Breast epithelium (tissue), 3 donors: ENCODE results near the gene LILRA5.

Experiments
- POLR2A ChIP-seq: fragments of 450-650 bp; IDR thresholded peaks from one replicate; pipeline ENCODE4 v1.6.1; 2016; ENCODE audit warnings: antibody characterized with exemption, mild to moderate bottlenecking, moderate library complexity
- POLR2AphosphoS5 ChIP-seq, 3 donors: sonication (generic); formaldehyde crosslinking; IDR thresholded peaks; one replicate each; pipeline ENCODE4 v1.6.1; 2017; ENCODE audit warnings: antibody characterized with exemption in 3 of 3
- TF ChIP-seq, protein P1 (sequence below), 3 donors: fragments of 450-650 bp; IDR thresholded peaks; one replicate each; pipeline ENCODE4 v1.5.1; 2016 to 2017; ENCODE audit warnings: antibody characterized with exemption in 3 of 3, mild to moderate bottlenecking in 3 of 3, moderate library complexity in 3 of 3

GRCh38 chr19:54312011-54312410, 955 bp downstream of the LILRA5 start:
- TF ChIP-seq, protein P1, sequence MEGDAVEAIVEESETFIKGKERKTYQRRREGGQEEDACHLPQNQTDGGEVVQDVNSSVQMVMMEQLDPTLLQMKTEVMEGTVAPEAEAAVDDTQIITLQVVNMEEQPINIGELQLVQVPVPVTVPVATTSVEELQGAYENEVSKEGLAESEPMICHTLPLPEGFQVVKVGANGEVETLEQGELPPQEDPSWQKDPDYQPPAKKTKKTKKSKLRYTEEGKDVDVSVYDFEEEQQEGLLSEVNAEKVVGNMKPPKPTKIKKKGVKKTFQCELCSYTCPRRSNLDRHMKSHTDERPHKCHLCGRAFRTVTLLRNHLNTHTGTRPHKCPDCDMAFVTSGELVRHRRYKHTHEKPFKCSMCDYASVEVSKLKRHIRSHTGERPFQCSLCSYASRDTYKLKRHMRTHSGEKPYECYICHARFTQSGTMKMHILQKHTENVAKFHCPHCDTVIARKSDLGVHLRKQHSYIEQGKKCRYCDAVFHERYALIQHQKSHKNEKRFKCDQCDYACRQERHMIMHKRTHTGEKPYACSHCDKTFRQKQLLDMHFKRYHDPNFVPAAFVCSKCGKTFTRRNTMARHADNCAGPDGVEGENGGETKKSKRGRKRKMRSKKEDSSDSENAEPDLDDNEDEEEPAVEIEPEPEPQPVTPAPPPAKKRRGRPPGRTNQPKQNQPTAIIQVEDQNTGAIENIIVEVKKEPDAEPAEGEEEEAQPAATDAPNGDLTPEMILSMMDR (IDR thresholded peaks at IDR 0.05) = no peak
- no peak for TF ChIP-seq POLR2A
- no peak for TF ChIP-seq POLR2AphosphoS5 (IDR thresholded peaks at IDR 0.05)
